K562 treated with DMSO at 1 percent for 48 hours (cell line): ENCODE data around the gene NSD1. TPM values are rescaled to one million over a fixed set of nuclear protein-coding genes. Genes with fewer than 3 reads are reported as not detected.

ENCODE experiments used
- total RNA-seq: library from RNA; unstranded; fragments of 300-600 nt; gene quantifications from 2 replicates; pipeline ENCODE4 v1.2.3, GENCODE V29; 2022; ENCODE audit warnings: low replicate concordance; ENCODE audit errors: extremely low read depth

NSD1 gene, protein sequence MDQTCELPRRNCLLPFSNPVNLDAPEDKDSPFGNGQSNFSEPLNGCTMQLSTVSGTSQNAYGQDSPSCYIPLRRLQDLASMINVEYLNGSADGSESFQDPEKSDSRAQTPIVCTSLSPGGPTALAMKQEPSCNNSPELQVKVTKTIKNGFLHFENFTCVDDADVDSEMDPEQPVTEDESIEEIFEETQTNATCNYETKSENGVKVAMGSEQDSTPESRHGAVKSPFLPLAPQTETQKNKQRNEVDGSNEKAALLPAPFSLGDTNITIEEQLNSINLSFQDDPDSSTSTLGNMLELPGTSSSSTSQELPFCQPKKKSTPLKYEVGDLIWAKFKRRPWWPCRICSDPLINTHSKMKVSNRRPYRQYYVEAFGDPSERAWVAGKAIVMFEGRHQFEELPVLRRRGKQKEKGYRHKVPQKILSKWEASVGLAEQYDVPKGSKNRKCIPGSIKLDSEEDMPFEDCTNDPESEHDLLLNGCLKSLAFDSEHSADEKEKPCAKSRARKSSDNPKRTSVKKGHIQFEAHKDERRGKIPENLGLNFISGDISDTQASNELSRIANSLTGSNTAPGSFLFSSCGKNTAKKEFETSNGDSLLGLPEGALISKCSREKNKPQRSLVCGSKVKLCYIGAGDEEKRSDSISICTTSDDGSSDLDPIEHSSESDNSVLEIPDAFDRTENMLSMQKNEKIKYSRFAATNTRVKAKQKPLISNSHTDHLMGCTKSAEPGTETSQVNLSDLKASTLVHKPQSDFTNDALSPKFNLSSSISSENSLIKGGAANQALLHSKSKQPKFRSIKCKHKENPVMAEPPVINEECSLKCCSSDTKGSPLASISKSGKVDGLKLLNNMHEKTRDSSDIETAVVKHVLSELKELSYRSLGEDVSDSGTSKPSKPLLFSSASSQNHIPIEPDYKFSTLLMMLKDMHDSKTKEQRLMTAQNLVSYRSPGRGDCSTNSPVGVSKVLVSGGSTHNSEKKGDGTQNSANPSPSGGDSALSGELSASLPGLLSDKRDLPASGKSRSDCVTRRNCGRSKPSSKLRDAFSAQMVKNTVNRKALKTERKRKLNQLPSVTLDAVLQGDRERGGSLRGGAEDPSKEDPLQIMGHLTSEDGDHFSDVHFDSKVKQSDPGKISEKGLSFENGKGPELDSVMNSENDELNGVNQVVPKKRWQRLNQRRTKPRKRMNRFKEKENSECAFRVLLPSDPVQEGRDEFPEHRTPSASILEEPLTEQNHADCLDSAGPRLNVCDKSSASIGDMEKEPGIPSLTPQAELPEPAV (N-terminal part only)
- not detected in 2 replicates for total RNA-seq

DNA sequence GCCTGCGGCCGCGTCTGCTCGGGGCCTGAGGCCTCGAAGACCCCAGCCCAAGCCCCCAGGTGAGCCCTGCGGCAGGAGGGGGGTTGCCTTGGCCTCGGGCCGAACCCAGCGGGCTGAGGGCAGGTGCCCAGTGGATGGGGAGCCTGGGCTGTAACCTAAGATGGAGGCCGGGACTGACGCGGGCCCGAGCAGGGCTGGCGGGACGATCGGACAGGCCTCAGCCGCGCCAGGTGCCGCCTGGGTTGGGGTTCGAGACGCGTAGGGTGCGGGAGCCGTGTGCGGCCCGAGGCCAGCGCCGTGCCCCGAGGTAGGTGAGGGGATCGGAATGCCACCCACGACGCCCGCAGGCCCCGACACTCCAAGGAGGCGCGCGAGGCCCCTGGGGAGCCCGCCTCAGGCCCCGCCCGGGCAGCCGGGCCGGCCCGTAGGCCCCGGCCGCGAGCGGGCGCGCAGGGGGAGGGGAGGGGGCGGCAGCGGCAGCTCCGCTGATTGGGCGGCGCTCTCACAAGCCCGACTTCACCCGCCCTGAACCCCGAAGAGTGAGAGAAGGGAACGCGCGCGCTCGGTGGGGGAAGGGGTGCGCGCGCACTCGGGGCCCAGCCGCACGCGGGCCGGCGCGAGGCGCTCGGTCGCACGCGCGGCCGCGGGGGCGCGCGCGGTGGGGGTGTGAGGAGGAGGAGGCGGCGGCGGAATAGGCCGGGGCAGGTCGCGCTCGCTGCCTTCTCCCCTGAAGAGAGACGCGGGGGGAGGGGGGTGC is at the start of gene NSD1:
NSD1 (plus strand) TSS at position 678 of the 757 bp plus-strand sequence. CDS start 1,331 bp downstream, outside the sequence.

DNA sequence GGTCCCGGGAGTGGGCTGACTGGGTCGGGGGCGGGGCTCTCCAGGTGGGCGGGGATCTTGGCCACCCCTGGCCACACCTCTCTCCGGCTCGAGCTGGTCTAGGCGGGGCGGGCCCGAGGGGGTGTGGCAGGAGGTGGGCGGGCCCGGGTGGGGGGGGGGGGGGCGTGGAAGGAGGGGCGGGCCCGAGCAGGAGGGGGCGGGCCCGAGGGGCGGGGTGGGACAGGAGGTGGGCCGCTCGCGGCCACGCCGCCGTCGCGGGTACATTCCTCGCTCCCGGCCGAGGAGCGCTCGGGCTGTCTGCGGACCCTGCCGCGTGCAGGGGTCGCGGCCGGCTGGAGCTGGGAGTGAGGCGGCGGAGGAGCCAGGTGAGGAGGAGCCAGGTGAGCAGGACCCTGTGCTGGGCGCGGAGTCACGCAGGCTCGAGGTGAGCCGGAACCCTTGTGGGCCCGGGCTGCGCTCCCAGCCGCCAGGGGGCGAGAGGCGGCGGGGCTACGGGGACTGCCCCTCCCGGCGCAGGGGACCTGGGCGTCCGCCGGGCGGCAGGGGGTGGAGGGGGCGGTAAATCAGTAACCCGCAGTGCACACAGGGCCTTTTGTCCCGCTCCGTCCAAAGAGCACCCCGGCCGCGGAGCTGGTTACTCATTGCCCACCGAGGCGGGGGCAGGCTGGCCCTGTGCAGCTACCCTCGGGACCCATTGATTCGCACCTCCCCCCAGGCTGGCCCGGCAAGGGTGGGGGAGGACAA is 46.7 kb upstream of the NSD1 start, which contains the start of gene FGFR4:
FGFR4 (plus strand) TSS at position 262 of the 744 bp plus-strand sequence. CDS start 2,688 bp downstream, outside the sequence.

DNA sequence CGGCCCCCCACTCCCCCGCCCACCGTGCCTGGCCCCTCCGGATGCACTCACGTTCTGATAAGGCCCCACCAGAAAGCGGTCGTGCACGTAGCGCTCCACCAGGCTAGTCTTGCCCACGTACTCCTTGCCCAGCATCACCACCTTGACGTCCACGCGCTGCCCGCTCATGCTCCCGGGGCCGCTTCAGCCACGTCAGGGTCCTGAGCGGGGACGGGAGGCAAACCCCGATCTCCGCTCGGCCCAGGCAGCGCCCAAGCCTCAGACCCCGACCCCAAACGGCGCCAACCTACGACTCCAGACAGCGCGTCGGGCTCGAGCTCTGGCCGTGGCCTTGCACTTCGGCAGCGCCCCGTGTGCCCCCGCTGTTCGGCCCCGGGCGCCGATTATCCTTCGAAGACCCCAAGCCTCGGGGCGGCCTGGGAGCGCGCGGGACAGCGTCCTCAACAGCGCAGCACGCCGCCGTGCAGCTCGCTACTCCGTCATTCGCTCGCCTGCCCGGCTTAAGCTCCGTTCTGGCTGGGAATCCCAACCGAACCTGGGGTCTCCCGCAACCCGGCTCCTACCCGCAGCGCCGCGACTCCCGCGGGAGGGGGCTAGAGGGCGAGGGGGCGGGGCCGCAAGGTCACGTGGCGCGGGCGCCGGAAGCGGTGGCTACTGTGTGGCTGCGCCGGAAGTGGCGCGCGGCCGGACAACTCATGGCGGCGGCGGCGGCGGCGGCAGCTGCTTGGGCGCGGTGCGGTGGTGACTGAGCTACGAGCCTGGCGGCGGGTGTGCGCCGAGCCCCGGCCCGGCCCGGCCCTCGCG is 169.8 kb downstream of the NSD1 start, which contains the start of the genes PRELID1 and RAB24:
PRELID1 (plus strand) TSS at position 679 of the 804 bp plus-strand sequence. CDS start 187 bp downstream, outside the sequence.
RAB24 (minus strand) TSS at position 599 of the 804 bp plus-strand sequence; CDS start at position 168, 431 bp downstream.

DNA sequence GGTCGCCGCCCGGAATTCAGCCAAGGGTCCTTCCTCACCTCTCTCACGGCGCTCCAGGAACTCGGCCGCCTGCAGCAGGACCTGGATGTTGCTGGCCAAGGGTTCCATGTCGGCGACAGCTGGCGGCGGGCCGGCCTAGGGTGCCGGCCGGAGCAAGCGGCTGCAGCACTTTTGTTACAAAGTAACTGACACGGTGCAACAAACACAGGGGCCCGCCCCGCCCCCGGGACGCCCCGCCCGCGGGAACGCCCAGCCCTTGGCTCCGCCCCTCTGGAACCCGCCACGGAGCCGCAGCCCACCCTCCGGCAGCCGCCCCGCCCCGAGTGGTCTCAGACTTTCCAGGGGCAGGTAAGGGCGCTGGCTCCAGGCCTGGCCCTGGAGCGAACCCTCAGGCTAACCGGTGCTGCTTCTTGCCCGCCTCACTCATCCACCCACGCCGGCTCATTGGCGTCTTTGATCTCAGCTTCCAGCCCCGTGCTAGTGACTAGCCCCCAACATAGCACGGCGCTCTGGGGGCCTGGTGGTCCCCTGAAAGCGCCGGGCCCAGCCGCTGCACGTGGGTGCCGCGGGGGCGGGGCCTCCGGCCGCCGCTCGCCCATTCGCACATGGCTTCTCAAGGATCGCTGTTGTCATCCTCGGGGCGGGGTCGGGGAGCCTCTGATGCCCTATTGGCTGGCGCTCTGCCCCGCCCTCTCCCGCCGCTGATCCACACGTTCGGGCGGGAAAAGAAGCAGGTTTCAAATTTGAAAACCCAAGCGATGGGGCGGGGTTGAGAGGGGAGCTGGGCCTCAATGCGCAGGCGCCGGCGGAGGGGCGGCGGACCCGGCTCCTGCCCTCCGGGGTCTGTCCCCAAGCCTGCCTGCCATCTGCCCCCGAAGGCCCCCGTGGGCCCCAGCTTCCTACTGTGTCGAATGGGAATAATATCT is 178.4 kb downstream of the NSD1 start, which contains the start of gene MXD3:
MXD3 (minus strand) TSS at position 176 of the 926 bp plus-strand sequence; CDS start at position 108, 68 bp downstream.

Other genes starting within 250 kb of the NSD1 start
- gene HK3, start 234.4 kb upstream of the NSD1 start, total RNA-seq: not detected in 2 replicates
- gene UIMC1, start 127.0 kb upstream of the NSD1 start, total RNA-seq: not detected in 2 replicates
- not detected in 2 replicates for gene ZNF346, start 111.1 kb upstream of the NSD1 start, total RNA-seq
- gene FGFR4, start 46.9 kb upstream of the NSD1 start, total RNA-seq: not detected in 2 replicates
- gene RAB24, start 169.9 kb downstream of the NSD1 start, total RNA-seq: not detected in 2 replicates
- not detected in 2 replicates for gene PRELID1, start 170.0 kb downstream of the NSD1 start, total RNA-seq
- gene MXD3, start 178.1 kb downstream of the NSD1 start, total RNA-seq: not detected in 2 replicates
- gene LMAN2, start 217.9 kb downstream of the NSD1 start, total RNA-seq: 1,046 TPM in 1 of 2 replicates, not detected in the other
- not detected in 2 replicates for gene RGS14, start 224.2 kb downstream of the NSD1 start, total RNA-seq